Kidney capillary endothelial cell (primary cell): Measurements from ENCODE around the gene CAMTA1.
A peak's percentile ranks its signal among the peaks of the same experiment; 100 is the strongest.

ENCODE experiments used
- DNase-seq: peaks from one replicate; pipeline ENCODE4 v3.0.0-alpha.2; 2018; ENCODE audit warnings: low spot score

The CAMTA1 gene

DNA sequence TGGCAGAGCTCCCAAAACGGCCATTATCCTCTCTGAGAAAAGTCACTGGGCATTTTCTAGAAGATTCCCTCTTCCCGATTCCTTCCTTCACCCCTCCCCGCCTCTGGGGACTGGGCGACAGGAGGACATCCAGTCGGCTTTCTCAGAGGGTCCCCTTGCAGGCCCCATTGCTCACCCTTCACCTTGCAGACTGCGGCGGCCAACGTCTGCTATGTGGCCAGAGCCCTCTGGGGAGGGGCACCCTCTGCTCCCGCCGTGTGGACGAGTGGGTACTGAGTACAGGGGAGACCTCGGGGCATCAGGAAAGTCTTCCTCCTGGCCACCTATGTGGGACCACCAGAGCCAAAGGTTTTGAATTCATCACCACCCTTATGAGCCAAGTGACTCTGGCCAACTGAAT, 692.3 kb downstream of the CAMTA1 start:
- DNase-seq, result no peak

DNA sequence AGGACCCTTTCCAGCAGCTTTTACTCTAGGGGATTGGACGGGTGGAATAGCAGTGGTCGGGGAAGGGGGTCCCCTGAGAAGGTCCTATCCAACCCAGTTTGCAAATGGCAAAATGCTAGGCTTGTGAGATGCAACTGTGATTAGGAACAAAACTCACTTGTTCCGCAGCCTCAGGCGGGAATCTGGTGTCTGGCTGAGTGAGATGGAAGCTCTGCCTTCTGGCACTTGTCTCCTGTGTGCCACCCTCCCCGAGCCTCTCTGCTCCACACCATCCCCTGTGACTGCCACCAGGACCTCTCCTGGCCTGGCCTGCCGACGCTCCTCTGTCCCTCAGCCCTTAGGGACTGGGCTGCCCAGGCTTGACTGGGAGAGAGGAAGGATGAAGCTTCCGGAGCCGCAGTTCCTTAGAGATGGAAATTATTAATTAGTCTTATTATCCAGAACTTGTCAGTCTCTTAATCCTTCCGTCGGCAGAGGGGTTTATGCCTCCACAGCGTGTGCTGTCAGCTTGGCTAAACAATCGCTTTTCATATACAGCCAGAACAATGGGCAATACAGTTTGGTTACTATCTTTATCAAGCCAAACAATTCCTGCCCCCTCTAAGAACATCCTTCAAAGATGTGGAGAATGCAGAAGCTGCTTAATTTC, 693.0 kb downstream of the CAMTA1 start:
- DNase-seq, result no peak

GRCh38 chr1:7478809-7479499, 693.7 kb downstream of the CAMTA1 start:
- DNase-seq, result no peak

GRCh38 chr1:7479571-7479970, 694.3 kb downstream of the CAMTA1 start:
- DNase-seq, result no peak

- no peak for DNase-seq
Measured at GRCh38 chr1:7481194-7481593, 695.9 kb downstream of the CAMTA1 start.

DNA sequence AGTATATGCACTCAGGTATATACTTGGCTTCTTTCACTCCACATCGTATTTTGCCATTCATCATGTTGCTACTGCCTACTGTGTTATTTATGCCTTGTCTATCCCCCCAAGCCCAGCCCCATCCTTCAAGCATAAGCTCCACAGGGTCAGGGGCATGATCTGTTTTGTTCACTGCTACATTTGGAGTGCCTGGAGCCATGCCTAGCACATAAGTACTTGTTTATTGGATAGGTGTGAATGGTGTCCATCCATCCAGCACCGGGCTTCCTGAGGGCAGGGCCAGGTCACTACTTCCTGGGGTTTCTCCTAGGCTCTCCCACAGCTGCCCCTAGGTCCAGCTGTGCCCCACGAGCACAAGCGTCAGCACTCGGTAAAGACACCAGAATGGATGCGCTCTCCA, 696.8 kb downstream of the CAMTA1 start:
- DNase-seq, result no peak

GRCh38 chr1:7482772-7483495, 697.7 kb downstream of the CAMTA1 start:
- DNase-seq, result no peak

GRCh38 chr1:7483634-7484383, 698.6 kb downstream of the CAMTA1 start:
- DNase-seq, result no peak

DNA sequence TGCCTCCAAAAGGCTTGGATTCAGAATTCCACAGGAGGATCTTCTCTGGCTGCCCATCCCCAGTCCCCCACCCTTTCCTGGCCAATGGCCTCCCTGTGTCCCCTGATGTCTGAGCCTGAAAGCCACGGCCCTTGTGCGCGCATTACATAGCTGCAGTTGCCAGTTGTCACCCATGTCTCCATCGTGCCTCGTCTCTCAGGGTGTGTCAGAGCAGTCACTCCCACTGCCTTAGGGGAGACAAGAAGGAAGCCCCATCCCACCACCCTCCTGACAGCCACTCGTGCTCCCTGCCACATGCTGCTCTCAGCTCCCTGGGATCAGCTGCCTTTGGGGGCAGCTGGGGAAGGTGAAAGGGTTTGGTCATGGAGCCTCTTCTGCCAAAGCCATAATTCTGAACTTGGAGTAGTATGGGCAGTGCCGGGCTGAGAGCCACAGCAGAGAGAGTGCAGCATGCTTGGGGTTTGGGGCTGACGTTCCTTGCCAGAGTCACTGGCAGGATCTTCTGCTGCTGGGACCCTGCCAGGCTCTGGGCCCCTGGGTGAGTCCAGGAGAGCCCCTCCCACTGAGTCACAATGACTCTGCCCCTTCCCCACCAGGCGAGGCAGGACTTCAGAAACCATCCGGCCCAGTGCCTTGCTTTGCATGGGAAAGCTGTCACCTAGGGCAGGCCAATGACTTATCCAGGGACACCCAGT, 700.0 kb downstream of the CAMTA1 start:
- no peak for DNase-seq

GRCh38 chr1:7485826-7486225, 700.6 kb downstream of the CAMTA1 start:
- DNase-seq, result no peak

GRCh38 chr1:7487766-7488474, 702.7 kb downstream of the CAMTA1 start:
- DNase-seq, result no peak

- no peak for DNase-seq
Measured at GRCh38 chr1:7488475-7488842, 703.2 kb downstream of the CAMTA1 start.

- DNase-seq, result no peak
Measured at GRCh38 chr1:7489586-7489985, 704.3 kb downstream of the CAMTA1 start.

DNA sequence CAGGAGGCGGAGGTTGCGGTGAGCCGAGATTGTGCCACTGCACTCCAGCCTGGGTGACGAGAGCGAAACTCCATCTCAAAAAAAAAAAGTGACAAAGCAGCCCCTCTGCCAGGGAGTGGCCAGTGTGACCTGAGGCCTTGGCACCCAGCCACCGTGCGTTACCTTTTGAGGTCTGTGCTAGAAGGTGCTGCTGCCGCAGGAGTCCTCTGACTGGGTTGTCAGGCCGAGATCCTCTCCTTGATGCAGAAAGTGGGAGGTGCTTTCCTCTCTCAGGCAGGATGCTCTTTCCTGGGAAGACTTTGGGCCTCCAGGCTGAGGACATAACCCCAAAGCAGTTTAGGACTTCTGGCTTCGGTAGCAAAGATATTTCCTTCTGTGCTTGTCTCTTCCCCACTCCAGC, 705.3 kb downstream of the CAMTA1 start:
- DNase-seq, result no peak

- DNase-seq, result peak; percentile 16
Measured at GRCh38 chr1:7491109-7491817, 706.0 kb downstream of the CAMTA1 start.

- no peak for DNase-seq
Measured at GRCh38 chr1:7491818-7492173, 706.5 kb downstream of the CAMTA1 start.

- DNase-seq, result no peak
Measured at GRCh38 chr1:7493711-7494454, 708.6 kb downstream of the CAMTA1 start.

DNA sequence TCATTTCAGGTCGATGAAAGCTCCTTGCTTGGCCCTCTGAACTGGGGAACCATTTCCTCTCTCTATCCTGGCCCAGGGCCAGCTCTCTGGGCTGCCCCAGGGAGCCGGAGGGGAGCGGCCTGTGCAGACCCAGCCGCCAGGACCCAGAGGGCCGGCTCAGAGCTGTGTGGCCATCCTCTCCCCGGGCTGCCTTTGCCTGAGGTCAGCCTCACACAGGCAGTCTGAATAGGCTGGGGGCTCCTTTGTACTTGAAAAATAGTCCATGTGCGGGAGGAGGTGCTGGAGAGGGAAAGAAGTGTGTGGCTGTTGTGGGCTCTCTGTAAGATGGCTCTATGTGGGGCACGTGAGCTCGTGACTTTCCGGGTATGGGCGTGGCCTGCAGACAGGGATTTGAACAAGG, 710.7 kb downstream of the CAMTA1 start:
- DNase-seq, result no peak

GRCh38 chr1:7497107-7497637, 711.9 kb downstream of the CAMTA1 start:
- DNase-seq, result no peak
